Keratinocyte (primary cell): ENCODE measurements around the gene KRT1. TPM values are rescaled to one million over a fixed set of nuclear protein-coding genes. Genes with fewer than 3 reads are reported as not detected.

Experiments used
- DNase-seq: peaks from one replicate; pipeline ENCODE4 v3.0.0-alpha.2; 2011; ENCODE audit warnings: low read depth, missing footprints, low spot score
- FAIRE-seq: peaks from 2 replicates; lab custom pipeline; 2011; peaks lifted over from hg19 to GRCh38; lab: Jason Lieb, UNC
- H2AFZ ChIP-seq: 2 replicates; pipeline ENCODE4 v1.6.0; 2012; ENCODE audit warnings: low read length, control low read depth, inconsistent platforms; ENCODE audit not compliant: control insufficient read depth
- H3K27ac ChIP-seq: 2 replicates; pipeline ENCODE4 v1.5.1; 2011; ENCODE audit warnings: low read length; ENCODE audit not compliant: control insufficient read depth, insufficient read depth
- H3K27me3 ChIP-seq: 3 replicates; pipeline ENCODE4 v1.6.0; 2011; ENCODE audit warnings: low read length; ENCODE audit not compliant: control insufficient read depth, insufficient read depth; ENCODE audit errors: extremely low read depth
- H3K36me3 ChIP-seq, 2 experiments: 2 replicates in 1 of 2; 3 replicates in 1 of 2; pipeline ENCODE4 v1.5.1; 2011; ENCODE audit warnings: low read length in 2 of 2, mild to moderate bottlenecking in 1 of 2; ENCODE audit not compliant: control insufficient read depth in 2 of 2, insufficient read depth in 2 of 2; ENCODE audit errors: extremely low read depth in 1 of 2
- H3K4me1 ChIP-seq: 3 replicates; pipeline ENCODE4 v1.5.1; 2011; ENCODE audit warnings: low read length; ENCODE audit not compliant: control insufficient read depth, insufficient read depth; ENCODE audit errors: extremely low read depth
- H3K4me2 ChIP-seq: 3 replicates; pipeline ENCODE4 v1.6.0; 2011; ENCODE audit warnings: low read depth, low read length; ENCODE audit not compliant: control insufficient read depth, insufficient read depth; ENCODE audit errors: extremely low read depth
- H3K4me3 ChIP-seq, 3 experiments: fragments of 200-600 bp in 1 of 3; sonication (generic) in 1 of 3; 2 replicates in 2 of 3; 3 replicates in 1 of 3; pipeline ENCODE4 v1.5.1; 2011 to 2016; ENCODE audit warnings: low read length in 3 of 3, mild to moderate bottlenecking in 3 of 3, control low read depth in 2 of 3, inconsistent platforms in 1 of 3, low read depth in 1 of 3, mixed read lengths in 1 of 3, mixed run types in 1 of 3, moderate library complexity in 1 of 3; ENCODE audit not compliant: control insufficient read depth in 2 of 3, insufficient read depth in 2 of 3; ENCODE audit errors: extremely low read depth in 1 of 3
- H3K79me2 ChIP-seq: 2 replicates; pipeline ENCODE4 v1.6.0; 2012; ENCODE audit warnings: low read length; ENCODE audit not compliant: control insufficient read depth, insufficient read depth
- H3K9ac ChIP-seq: 3 replicates; pipeline ENCODE4 v1.6.0; 2011; ENCODE audit warnings: low read length; ENCODE audit not compliant: control insufficient read depth, insufficient read depth; ENCODE audit errors: extremely low read depth
- H3K9me1 ChIP-seq: 3 replicates; pipeline ENCODE4 v1.6.0; 2011; ENCODE audit warnings: low read length; ENCODE audit not compliant: control insufficient read depth, insufficient read depth; ENCODE audit errors: extremely low read depth
- H3K9me3 ChIP-seq: 2 replicates; pipeline ENCODE4 v1.5.1; 2012; ENCODE audit warnings: low read depth, low read length; ENCODE audit not compliant: control insufficient read depth
- H4K20me1 ChIP-seq: 3 replicates; pipeline ENCODE4 v1.6.0; 2011; ENCODE audit warnings: low read length; ENCODE audit not compliant: control insufficient read depth, insufficient read depth; ENCODE audit errors: extremely low read depth
- EZH2 ChIP-seq: IDR thresholded peaks from one replicate; pipeline ENCODE4 v1.6.1; 2012; ENCODE audit warnings: inconsistent platforms, mild to moderate bottlenecking, low read length, moderate library complexity
- dilution Hi-C: fragments of 300-500 bp; cut with MboI; formaldehyde crosslinking; loops from one replicate; pipeline ENCODE4 v1.7.0; 2020; ENCODE audit warnings: low sequenced_read_pairs; ENCODE audit not compliant: extremely low pct_ligation_motif_present
- polyA plus RNA-seq, 5 experiments: library from polyadenylated mRNA; depleted of rRNA in 3 of 5; stranded (reverse) in 3 of 5; stranded (forward) in 1 of 5; unstranded in 1 of 5; fragments of >200 nt; gene quantifications; 1 replicate in 1 of 5; 2 replicates in 3 of 5; 3 replicates in 1 of 5; pipeline versions ENCODE4 v1.2.1 to v1.2.3, GENCODE V29; 2011 to 2012; ENCODE audit warnings: missing spikeins in 2 of 5, low read depth in 1 of 5, low replicate concordance in 1 of 5
- TF ChIP-seq, protein P1 (sequence below), 3 experiments: IDR thresholded peaks in 1 of 3; conservative IDR thresholded peaks in 1 of 3; optimal IDR thresholded peaks in 1 of 3; 2 replicates in 2 of 3; 3 replicates in 1 of 3; pipeline versions ENCODE3 to v1.5.1; 2011; ENCODE audit warnings: low read length in 3 of 3, mild to moderate bottlenecking in 3 of 3, moderate library complexity in 2 of 3, control low read depth in 1 of 3, inconsistent platforms in 1 of 3; ENCODE audit not compliant: insufficient read depth in 2 of 3; ENCODE audit errors: extremely low read depth in 1 of 3

Gene KRT1
- polyA plus RNA-seq, 1 donor (not counting 4 experiments of a cell fraction or from before 2014, with no cell fraction given) = 92.2 TPM

GRCh38 chr12:52636189-52636588, 44.0 kb downstream of the KRT1 start:
- H3K79me2 ChIP-seq = no peaks in the 10 kb centered on the region
- dilution Hi-C loops = no loop called here
- no peak for DNase-seq

GRCh38 chr12:52634266-52635056, 45.7 kb downstream of the KRT1 start:
- no peak overlapping the region for H3K27ac ChIP-seq
- no peaks in the 10 kb centered on the region for H4K20me1 ChIP-seq
- DNase-seq = no peak
- H3K36me3 ChIP-seq = no peaks in the 10 kb centered on the region
- dilution Hi-C loops = no loop called here
- H3K9me3 ChIP-seq = no peaks in the 10 kb centered on the region
- H2AFZ ChIP-seq = no peak overlapping the region
- no peak overlapping the region for H3K4me3 ChIP-seq
- no peak for FAIRE-seq
- TF ChIP-seq, protein P1, sequence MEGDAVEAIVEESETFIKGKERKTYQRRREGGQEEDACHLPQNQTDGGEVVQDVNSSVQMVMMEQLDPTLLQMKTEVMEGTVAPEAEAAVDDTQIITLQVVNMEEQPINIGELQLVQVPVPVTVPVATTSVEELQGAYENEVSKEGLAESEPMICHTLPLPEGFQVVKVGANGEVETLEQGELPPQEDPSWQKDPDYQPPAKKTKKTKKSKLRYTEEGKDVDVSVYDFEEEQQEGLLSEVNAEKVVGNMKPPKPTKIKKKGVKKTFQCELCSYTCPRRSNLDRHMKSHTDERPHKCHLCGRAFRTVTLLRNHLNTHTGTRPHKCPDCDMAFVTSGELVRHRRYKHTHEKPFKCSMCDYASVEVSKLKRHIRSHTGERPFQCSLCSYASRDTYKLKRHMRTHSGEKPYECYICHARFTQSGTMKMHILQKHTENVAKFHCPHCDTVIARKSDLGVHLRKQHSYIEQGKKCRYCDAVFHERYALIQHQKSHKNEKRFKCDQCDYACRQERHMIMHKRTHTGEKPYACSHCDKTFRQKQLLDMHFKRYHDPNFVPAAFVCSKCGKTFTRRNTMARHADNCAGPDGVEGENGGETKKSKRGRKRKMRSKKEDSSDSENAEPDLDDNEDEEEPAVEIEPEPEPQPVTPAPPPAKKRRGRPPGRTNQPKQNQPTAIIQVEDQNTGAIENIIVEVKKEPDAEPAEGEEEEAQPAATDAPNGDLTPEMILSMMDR (optimal IDR thresholded peaks at IDR 0.05 in 1 of 3, IDR thresholded peaks at IDR 0.05 in 1 of 3, conservative IDR thresholded peaks at IDR 0.05 in 1 of 3; ENCODE audit: extremely low read depth in 1 of 3, insufficient read depth in 2 of 3, low read length in 3 of 3) = no peak
- no peaks in the 10 kb centered on the region for H3K79me2 ChIP-seq
- H3K9ac ChIP-seq = no peak overlapping the region
- no peaks in the 10 kb centered on the region for H3K9me1 ChIP-seq
- no peak overlapping the region for H3K4me2 ChIP-seq
- no peaks in the 10 kb centered on the region for H3K4me1 ChIP-seq
- H3K27me3 ChIP-seq = peaks cover 25% of the 10 kb centered on the region

More at GRCh38 chr12:52636189-52636588, 44.0 kb downstream of the KRT1 start:
- H3K36me3 ChIP-seq = no peaks in the 10 kb centered on the region
- H3K9me3 ChIP-seq = no peaks in the 10 kb centered on the region
- no peak overlapping the region for H3K9ac ChIP-seq
- no peaks in the 10 kb centered on the region for H3K9me1 ChIP-seq
- no peak overlapping the region for H3K4me3 ChIP-seq
- no peak overlapping the region for H2AFZ ChIP-seq
- no peaks in the 10 kb centered on the region for H3K4me1 ChIP-seq
- H3K4me2 ChIP-seq = no peak overlapping the region
- no peak overlapping the region for H3K27ac ChIP-seq
- no peak for TF ChIP-seq EZH2
- TF ChIP-seq, protein P1 (optimal IDR thresholded peaks at IDR 0.05 in 1 of 3, IDR thresholded peaks at IDR 0.05 in 1 of 3, conservative IDR thresholded peaks at IDR 0.05 in 1 of 3; ENCODE audit: extremely low read depth in 1 of 3, insufficient read depth in 2 of 3, low read length in 3 of 3) = no peak
- FAIRE-seq = no peak
- H4K20me1 ChIP-seq = no peaks in the 10 kb centered on the region
- H3K27me3 ChIP-seq = peaks cover 10% of the 10 kb centered on the region
